Osteocyte (in vitro differentiated cells): ENCODE results near the gene AGXT2. TPM values are rescaled to one million over a fixed set of nuclear protein-coding genes. Genes with fewer than 3 reads are reported as not detected.

Experiments used
- DNase-seq: peaks from one replicate; pipeline ENCODE4 v3.0.0; 2021; ENCODE audit warnings: mixed read lengths; ENCODE audit not compliant: unreplicated experiment; ENCODE audit errors: extremely low spot score
- H3K27ac Mint-ChIP-seq: one replicate; pipeline ENCODE4 v1.8.0; 2021; ENCODE audit warnings: mild to moderate bottlenecking, mixed read lengths; ENCODE audit not compliant: unreplicated experiment
- H3K27me3 Mint-ChIP-seq: one replicate; pipeline ENCODE4 v1.8.0; 2021; ENCODE audit warnings: mixed read lengths; ENCODE audit not compliant: unreplicated experiment
- H3K36me3 Mint-ChIP-seq: one replicate; pipeline ENCODE4 v1.8.0; 2021; ENCODE audit warnings: mixed read lengths; ENCODE audit not compliant: unreplicated experiment
- H3K4me1 Mint-ChIP-seq: one replicate; pipeline ENCODE4 v1.8.0; 2021; ENCODE audit warnings: mixed read lengths; ENCODE audit not compliant: unreplicated experiment
- H3K4me3 Mint-ChIP-seq: one replicate; pipeline ENCODE4 v1.8.0; 2021; ENCODE audit warnings: mild to moderate bottlenecking, moderate library complexity, mixed read lengths; ENCODE audit not compliant: unreplicated experiment
- H3K9me3 Mint-ChIP-seq: one replicate; pipeline ENCODE4 v1.8.0; 2021; ENCODE audit warnings: mixed read lengths; ENCODE audit not compliant: unreplicated experiment
- long read RNA-seq: library from polyadenylated mRNA; unstranded; transcript quantifications from one replicate; pipeline ENCODE4 v2.0.0, GENCODE V29; 2021
- total RNA-seq: library from RNA; stranded (reverse); gene quantifications from 2 replicates; pipeline ENCODE4 v1.2.1, GENCODE V29; 2021
- TF ChIP-seq, protein P1 (sequence below): fragments of 200-600 bp; sonication (generic); IDR thresholded peaks from 2 replicates; pipeline ENCODE4 v1.5.0; 2021; ENCODE audit warnings: antibody characterized with exemption, mild to moderate bottlenecking, moderate library complexity

AGXT2 gene, protein sequence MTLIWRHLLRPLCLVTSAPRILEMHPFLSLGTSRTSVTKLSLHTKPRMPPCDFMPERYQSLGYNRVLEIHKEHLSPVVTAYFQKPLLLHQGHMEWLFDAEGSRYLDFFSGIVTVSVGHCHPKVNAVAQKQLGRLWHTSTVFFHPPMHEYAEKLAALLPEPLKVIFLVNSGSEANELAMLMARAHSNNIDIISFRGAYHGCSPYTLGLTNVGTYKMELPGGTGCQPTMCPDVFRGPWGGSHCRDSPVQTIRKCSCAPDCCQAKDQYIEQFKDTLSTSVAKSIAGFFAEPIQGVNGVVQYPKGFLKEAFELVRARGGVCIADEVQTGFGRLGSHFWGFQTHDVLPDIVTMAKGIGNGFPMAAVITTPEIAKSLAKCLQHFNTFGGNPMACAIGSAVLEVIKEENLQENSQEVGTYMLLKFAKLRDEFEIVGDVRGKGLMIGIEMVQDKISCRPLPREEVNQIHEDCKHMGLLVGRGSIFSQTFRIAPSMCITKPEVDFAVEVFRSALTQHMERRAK
- not detected in 2 replicates for total RNA-seq
- long read RNA-seq, result 0 reads

DNA sequence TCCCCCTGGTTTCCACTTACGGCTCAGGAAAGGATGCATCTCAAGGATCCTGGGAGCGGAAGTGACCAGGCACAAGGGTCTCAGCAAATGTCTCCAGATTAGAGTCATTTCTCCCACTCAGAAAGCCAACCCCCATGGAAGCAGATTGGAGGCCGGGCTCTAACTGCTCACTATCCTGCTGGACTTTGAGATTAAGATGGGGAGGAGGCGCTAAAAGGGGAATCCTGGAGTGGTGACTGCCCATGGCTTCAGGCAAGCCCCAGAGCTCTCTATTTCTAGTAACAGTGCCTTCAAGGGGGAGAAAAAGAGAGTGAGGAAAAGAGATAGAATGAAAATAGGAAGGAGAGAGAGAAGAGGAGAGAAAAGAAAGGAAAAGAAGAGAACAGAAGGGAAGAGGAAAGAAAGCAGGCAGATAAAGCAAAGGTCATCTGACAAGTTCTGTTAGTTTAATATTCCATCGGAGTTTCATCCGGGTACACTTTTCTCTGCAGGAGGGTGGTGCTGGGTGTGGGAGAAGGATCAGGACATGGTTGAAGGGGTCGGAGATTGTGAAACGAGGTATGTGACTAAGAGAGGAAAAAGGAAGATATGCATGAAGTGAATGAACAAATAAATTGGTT, at the start of gene AGXT2:
AGXT2 (minus strand) TSS at position 165 of the 620 bp plus-strand sequence; CDS start at position 108, 57 bp downstream.
- DNase-seq, result no peak
- TF ChIP-seq, protein P1, sequence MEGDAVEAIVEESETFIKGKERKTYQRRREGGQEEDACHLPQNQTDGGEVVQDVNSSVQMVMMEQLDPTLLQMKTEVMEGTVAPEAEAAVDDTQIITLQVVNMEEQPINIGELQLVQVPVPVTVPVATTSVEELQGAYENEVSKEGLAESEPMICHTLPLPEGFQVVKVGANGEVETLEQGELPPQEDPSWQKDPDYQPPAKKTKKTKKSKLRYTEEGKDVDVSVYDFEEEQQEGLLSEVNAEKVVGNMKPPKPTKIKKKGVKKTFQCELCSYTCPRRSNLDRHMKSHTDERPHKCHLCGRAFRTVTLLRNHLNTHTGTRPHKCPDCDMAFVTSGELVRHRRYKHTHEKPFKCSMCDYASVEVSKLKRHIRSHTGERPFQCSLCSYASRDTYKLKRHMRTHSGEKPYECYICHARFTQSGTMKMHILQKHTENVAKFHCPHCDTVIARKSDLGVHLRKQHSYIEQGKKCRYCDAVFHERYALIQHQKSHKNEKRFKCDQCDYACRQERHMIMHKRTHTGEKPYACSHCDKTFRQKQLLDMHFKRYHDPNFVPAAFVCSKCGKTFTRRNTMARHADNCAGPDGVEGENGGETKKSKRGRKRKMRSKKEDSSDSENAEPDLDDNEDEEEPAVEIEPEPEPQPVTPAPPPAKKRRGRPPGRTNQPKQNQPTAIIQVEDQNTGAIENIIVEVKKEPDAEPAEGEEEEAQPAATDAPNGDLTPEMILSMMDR, result no peak
- Mint-ChIP-seq H3K4me3 (no peak within 1 kb of the TSS), H3K27me3 (peaks cover 10% of the 10 kb centered on the region), H3K9me3 (no peaks in the 10 kb centered on the region), H3K27ac (no peak within 1 kb of the TSS), H3K4me1 (no peaks in the 10 kb centered on the region), H3K36me3 (no peaks in the 10 kb centered on the region)

DNA sequence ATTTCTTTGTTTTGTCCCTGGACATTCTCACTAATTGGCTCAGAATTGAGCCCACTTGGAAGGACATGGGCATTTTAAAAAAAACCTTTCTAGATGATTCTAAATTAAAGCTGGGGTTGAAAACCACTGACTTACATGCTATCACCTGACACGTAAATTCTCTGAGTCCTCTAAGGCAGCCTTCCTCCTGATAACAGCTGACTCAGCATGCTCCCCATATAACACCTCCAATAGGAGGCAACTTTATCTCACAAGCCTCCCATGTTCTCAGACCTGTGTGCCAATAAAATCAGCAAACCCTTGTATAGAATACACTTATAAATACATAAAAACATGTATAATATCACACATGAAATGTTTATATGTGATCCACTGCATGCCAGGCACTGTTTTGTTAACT, 49.2 kb upstream of the AGXT2 start:
- Mint-ChIP-seq H3K36me3 (no peaks in the 10 kb centered on the region), H3K4me1 (no peaks in the 10 kb centered on the region), H3K9me3 (no peaks in the 10 kb centered on the region), H3K27ac (no peak overlapping the region), H3K27me3 (no peaks in the 10 kb centered on the region), H3K4me3 (no peak overlapping the region)
- TF ChIP-seq, protein P1, result no peak
- no peak for DNase-seq

- no peaks in the 10 kb centered on the region for H3K36me3 Mint-ChIP-seq
- H3K4me3 Mint-ChIP-seq, result no peak overlapping the region
- H3K27ac Mint-ChIP-seq, result no peak overlapping the region
- peaks cover 2% of the 10 kb centered on the region for H3K27me3 Mint-ChIP-seq
- H3K9me3 Mint-ChIP-seq, result no peaks in the 10 kb centered on the region
- no peaks in the 10 kb centered on the region for H3K4me1 Mint-ChIP-seq
- TF ChIP-seq, protein P1, result no peak
- no peak for DNase-seq
Observed at GRCh38 chr5:35096216-35096615, 48.5 kb upstream of the AGXT2 start.

- no peaks in the 10 kb centered on the region for H3K4me1 Mint-ChIP-seq
- DNase-seq, result no peak
- no peaks in the 10 kb centered on the region for H3K9me3 Mint-ChIP-seq
- H3K27me3 Mint-ChIP-seq, result peaks cover 2% of the 10 kb centered on the region
- no peaks in the 10 kb centered on the region for H3K36me3 Mint-ChIP-seq
- TF ChIP-seq, protein P1, result no peak
- no peak overlapping the region for H3K4me3 Mint-ChIP-seq
- H3K27ac Mint-ChIP-seq, result no peak overlapping the region
Observed at GRCh38 chr5:35095366-35095765, 47.6 kb upstream of the AGXT2 start.

DNA sequence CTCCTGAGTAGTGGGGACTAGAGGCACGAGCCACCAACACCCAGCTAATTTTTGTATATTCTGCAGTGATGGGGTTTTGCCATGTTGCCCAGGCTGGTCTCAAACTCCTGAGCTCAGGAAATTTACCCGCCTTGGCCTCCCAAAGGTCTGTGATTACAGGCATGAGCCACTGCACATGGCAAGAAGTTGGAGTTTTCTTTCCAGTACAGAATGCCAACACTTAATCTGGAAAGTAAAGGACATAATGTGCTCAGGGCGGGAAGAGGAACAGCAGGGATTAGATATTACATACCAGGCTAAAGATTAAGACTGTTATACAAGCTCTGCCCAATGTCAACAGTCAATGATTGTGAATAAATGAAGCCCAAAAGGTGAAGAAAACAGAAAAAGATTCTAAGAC, 47.2 kb upstream of the AGXT2 start:
- no peak for DNase-seq
- Mint-ChIP-seq H3K4me1 (no peaks in the 10 kb centered on the region), H3K9me3 (no peaks in the 10 kb centered on the region), H3K36me3 (no peaks in the 10 kb centered on the region), H3K27ac (no peak overlapping the region), H3K4me3 (no peak overlapping the region), H3K27me3 (peaks cover 2% of the 10 kb centered on the region)
- TF ChIP-seq, protein P1, result no peak
